ENCODE data around the gene EMID1. TPM values are rescaled to one million over a fixed set of nuclear protein-coding genes. Genes with fewer than 3 reads are reported as not detected.

EMID1 gene
- total and polyA plus RNA-seq, 8 donors, result 6.2 to 16.8 (median 10.0) TPM

DNA sequence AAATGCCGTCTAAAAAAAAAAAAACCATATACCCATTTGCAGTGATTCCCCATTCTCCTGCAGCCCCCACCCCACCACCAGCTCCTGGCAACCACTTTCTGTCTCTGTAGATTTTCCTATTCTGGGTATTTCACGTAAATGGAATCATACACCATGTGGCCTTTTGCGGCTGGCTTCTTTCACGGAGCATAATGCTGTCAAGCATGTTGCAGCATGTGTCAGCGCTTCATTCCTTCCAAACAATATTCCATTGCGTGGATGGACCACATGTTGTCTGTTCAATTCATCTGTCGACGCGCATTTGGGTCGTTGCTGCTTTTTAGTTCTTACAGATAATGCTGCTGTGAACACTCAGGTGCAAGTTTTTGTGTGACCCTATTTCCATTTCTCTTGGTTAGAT lies 14.8 kb upstream of the EMID1 start:
- H3K4me3 ChIP-seq, result no peak overlapping the region
- no peaks in the 10 kb centered on the region for H3K9me3 ChIP-seq
- 90% methylated on average over 10 of the region's 10 CpGs for WGBS, 2 donors
- FAIRE-seq, result no peak
- ATAC-seq, result no peak
- TF ChIP-seq CTCF (IDR thresholded peaks at IDR 0.05), result no peak
- no peaks in the 10 kb centered on the region for H3K36me3 ChIP-seq
- no peak overlapping the region for H3K27ac ChIP-seq
- H3K27me3 ChIP-seq, result no peaks in the 10 kb centered on the region
- DNase-seq, result no peak
- H3K4me1 ChIP-seq, result no peaks in the 10 kb centered on the region
- intact Hi-C loops (cut with DNase I), result no loop called here

DNA sequence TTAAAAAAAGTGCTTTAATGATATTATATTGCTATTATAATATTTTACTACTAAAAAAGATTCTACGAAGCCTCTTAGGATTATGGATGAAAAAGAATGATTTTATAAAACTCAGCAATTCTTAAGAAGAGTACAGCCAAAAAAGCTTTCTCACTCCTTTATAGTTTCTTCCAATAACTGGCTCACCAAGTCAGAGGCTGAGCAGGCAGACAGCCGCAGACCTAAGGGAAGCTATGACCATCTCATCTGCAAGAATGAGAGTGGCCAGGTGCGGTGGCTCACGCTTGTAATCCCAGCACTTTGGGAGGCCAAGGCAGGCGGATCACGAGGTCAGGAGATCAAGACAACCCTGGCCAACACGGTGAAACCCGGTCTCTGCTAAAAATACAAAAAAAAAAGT lies 12.7 kb upstream of the EMID1 start:
- WGBS, 2 donors, result 82 to 84% methylated on average over 8 of the region's 8 CpGs
- no peaks in the 10 kb centered on the region for H3K27me3 ChIP-seq
- DNase-seq (no peak), ATAC-seq (no peak), FAIRE-seq (no peak)
- TF ChIP-seq CTCF (IDR thresholded peaks at IDR 0.05), result no peak
- no peak overlapping the region for H3K27ac ChIP-seq
- no peaks in the 10 kb centered on the region for H3K4me1 ChIP-seq
- no peak overlapping the region for H3K4me3 ChIP-seq
- no peaks in the 10 kb centered on the region for H3K9me3 ChIP-seq
- H3K36me3 ChIP-seq, result no peaks in the 10 kb centered on the region
- intact Hi-C loops (cut with DNase I), result no loop called here

DNA sequence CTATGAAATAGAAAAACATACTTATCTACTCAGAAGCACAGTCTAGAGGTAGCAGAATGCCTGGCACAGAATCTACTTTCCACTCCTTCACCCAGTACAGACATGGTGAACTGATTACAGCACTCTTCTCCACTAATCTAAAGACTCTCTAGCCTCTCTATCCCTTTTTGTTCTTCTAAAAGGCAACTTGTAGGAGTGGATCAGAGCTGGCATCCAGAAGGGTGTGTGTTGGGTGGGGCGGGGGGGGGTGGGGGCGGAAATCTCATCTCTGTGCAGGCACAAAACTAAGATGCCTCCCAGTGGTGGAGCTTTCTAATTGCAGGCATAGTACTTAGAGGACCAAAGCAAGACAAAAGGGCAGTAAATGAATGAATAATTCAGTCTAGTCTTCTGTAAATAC lies 11.5 kb upstream of the EMID1 start:
- intact Hi-C loops (cut with DNase I), result no loop called here
- 88 to 100% methylated on average over 2 of the region's 2 CpGs for WGBS, 2 donors
- ATAC-seq (no peak), FAIRE-seq (no peak), DNase-seq (no peak)
- Histone ChIP-seq H3K27me3 (no peaks in the 10 kb centered on the region), H3K27ac (no peak overlapping the region), H3K4me1 (no peaks in the 10 kb centered on the region), H3K4me3 (no peak overlapping the region), H3K9me3 (no peaks in the 10 kb centered on the region), H3K36me3 (no peaks in the 10 kb centered on the region)
- no peak for TF ChIP-seq CTCF (IDR thresholded peaks at IDR 0.05)

DNA sequence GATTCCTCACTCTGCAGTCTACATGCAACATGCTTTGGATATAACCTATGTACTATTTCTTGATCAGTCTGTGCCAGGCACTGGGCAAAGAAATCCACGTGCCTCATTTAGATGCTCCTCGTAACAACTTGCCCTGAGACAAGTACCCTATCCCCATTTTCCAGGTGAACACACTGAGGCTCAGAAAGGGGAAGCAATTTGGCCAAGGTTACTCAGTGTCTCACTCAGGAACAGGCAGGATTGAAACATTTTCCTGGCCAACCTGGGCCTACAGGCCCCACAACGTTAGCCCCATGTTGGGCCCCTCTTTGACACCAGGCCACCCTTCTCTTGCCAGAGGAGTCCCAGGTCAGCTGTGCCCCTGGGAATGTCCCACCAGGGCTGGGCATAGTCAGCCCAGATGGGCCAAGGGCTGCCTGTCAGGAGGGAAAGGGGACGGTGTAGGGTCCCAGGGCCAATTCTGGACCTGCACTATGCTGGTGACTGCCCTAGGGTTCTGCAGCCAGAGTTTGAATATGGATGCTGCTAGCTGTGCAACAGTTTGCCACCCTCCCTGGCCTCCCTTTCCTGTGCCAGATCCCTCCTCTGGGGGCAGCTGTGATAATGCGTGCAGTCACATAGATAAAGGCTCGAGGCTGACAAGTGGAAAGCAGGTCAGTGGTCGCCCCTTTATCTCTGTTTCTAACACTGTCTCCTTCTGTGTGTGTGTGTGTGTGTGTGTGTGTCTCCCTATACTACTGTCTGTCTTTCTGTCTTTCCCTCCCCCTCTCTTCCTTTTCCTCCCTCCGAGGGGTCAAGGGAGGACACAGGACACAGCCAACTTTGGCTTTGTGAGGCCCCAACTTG lies 10.4 kb upstream of the EMID1 start:
- no peak for ATAC-seq

More for the DNA sequence above, 10.4 kb upstream of the EMID1 start:
- peak in 1 of 6 donors; percentile 17 for DNase-seq
- Histone ChIP-seq H3K9me3 (no peaks in the 10 kb centered on the region), H3K27ac (no peak overlapping the region), H3K4me3 (no peak overlapping the region), H3K27me3 (no peaks in the 10 kb centered on the region), H3K36me3 (no peaks in the 10 kb centered on the region), H3K4me1 (no peaks in the 10 kb centered on the region)
- FAIRE-seq, result no peak
- intact Hi-C loops (cut with DNase I), result no loop called here
- no peak for TF ChIP-seq CTCF (IDR thresholded peaks at IDR 0.05)
- 65 to 72% methylated on average over 8 of the region's 8 CpGs for WGBS, 2 donors
